ENCODE results near the gene BMP7.

BMP7 gene

GRCh38 chr20:57257701-57258453 lies 8.6 kb downstream of the BMP7 start:
- no peak for TF ChIP-seq CTCF (IDR thresholded peaks at IDR 0.05; ENCODE audit: insufficient read depth, low read depth, low read length, missing control alignments)
- DNase-seq (ENCODE audit: low read depth): no peak
- H3K4me3 ChIP-seq (ENCODE audit: low read depth, low read length): no peak overlapping the region

DNA sequence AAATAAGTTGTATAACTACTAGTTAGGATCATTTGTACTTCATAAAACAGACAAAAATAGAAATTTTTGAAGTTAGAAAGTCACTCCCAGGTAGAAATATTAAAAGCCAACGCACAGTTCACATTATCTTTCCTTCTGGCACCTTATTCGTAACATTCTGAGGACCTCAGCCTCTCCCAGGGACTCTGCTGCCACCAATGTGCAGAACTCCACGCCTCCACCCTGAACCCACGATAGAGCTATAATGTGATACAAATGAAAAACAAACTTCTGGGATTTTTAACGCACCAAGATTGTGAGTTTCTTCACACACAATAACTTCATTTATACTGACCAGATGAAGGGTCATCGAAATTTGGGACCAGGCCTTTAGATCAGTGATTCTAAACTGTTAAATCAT lies 9.5 kb downstream of the BMP7 start:
- no peak for TF ChIP-seq CTCF (IDR thresholded peaks at IDR 0.05; ENCODE audit: insufficient read depth, low read depth, low read length, missing control alignments)
- no peak for DNase-seq (ENCODE audit: low read depth)
- no peak overlapping the region for H3K4me3 ChIP-seq (ENCODE audit: low read depth, low read length)

GRCh38 chr20:57256205-57256604 lies 10.2 kb downstream of the BMP7 start:
- no peak for DNase-seq (ENCODE audit: low read depth)
- TF ChIP-seq CTCF (IDR thresholded peaks at IDR 0.05; ENCODE audit: insufficient read depth, low read depth, low read length, missing control alignments): no peak
- H3K4me3 ChIP-seq (ENCODE audit: low read depth, low read length): no peak overlapping the region

DNA sequence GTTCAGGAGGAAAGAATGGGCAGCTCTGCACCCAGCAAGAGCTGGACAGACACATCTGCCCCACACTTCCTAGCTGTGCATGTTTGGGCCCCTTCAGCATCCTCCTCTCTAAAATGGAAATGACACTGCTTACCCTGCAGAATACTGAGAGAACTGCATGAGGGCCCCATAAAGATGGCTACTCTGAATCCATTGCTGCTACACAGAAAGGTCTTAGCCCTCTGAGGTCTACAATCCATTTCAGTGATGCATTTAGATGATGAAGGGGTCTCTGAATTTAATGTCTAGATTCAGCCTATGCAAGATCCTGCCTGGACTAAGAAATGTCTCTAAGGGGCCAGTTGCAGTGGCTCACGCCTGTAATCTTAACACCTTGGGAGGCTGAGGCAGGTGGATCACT lies 11.3 kb downstream of the BMP7 start:
- no peak for DNase-seq (ENCODE audit: low read depth)
- no peak overlapping the region for H3K4me3 ChIP-seq (ENCODE audit: low read depth, low read length)
- no peak for TF ChIP-seq CTCF (IDR thresholded peaks at IDR 0.05; ENCODE audit: insufficient read depth, low read depth, low read length, missing control alignments)

DNA sequence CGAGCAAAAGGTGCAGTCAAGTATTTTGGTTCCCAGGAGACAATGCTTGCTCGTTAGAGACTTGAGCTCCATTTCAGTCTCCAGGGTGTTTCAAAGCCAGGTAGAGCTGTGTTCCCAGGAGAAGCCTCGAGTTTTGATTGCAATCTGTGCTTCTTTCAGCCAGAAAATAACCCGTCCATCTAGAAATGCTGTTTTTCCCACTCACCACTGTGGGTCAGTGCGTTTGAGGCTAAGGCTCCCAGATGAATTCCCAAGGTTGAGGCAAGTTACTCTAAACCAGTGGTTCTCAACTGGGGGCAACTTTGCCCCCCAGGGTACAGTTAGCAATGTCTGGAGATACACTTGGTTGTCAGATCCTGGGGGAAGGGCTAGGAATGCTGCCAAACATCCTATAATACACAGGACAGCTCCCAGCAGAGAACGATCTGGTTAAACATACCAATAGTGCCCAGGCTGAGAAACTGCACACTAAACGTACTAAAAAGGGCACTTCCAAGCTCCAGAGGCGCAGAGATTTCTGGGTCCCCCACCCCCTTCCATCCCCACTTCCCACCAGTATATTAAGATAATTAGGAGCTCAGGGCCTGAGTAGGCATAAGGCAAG lies 13.8 kb downstream of the BMP7 start:
- H3K4me3 ChIP-seq (ENCODE audit: low read depth, low read length): no peak overlapping the region
- no peak for TF ChIP-seq CTCF (IDR thresholded peaks at IDR 0.05; ENCODE audit: insufficient read depth, low read depth, low read length, missing control alignments)
- no peak for DNase-seq (ENCODE audit: low read depth)

GRCh38 chr20:57251949-57252348 lies 14.5 kb downstream of the BMP7 start:
- no peak overlapping the region for H3K4me3 ChIP-seq (ENCODE audit: low read depth, low read length)
- DNase-seq (ENCODE audit: low read depth): no peak
- TF ChIP-seq CTCF (IDR thresholded peaks at IDR 0.05; ENCODE audit: insufficient read depth, low read depth, low read length, missing control alignments): no peak

Measured in GM12865 (cell line).